Stimulated activated CD4-positive, alpha-beta T cell treated with anti-CD3 and anti-CD28 coated beads, Interleukin-12 subunit alpha, Interleukin-12 subunit beta, amount 100 ng/mL, for 24 hours (primary cell): ENCODE measurements around the gene FAM120B.

Source experiments
- DNase-seq, 2 experiments: peaks; one replicate each; pipeline ENCODE4 v3.0.0-alpha.2; 2020; ENCODE audit warnings: low read depth in 2 of 2

The FAM120B gene

GRCh38 chr6:170358496-170358895 lies 51.9 kb downstream of the FAM120B start:
- DNase-seq: no peak

GRCh38 chr6:170360476-170360875 lies 53.9 kb downstream of the FAM120B start:
- DNase-seq: no peak

- DNase-seq: no peak
Observed at GRCh38 chr6:170361335-170361734, 54.8 kb downstream of the FAM120B start.

GRCh38 chr6:170362121-170362520 lies 55.6 kb downstream of the FAM120B start:
- DNase-seq: no peak

- no peak for DNase-seq
Observed at GRCh38 chr6:170363255-170363654, 56.7 kb downstream of the FAM120B start.

GRCh38 chr6:170365121-170365520 lies 58.6 kb downstream of the FAM120B start:
- DNase-seq: no peak

- no peak for DNase-seq
Observed at GRCh38 chr6:170365593-170365992, 59.0 kb downstream of the FAM120B start.

- DNase-seq: no peak
Observed at GRCh38 chr6:170366248-170366960, 59.8 kb downstream of the FAM120B start.

GRCh38 chr6:170367241-170367640 lies 60.7 kb downstream of the FAM120B start:
- no peak for DNase-seq

- DNase-seq: no peak
Observed at GRCh38 chr6:170368544-170368943, 62.0 kb downstream of the FAM120B start.

- no peak for DNase-seq
Observed at GRCh38 chr6:170369403-170369802, 62.8 kb downstream of the FAM120B start.

- DNase-seq: no peak
Observed at GRCh38 chr6:170370416-170370815, 63.9 kb downstream of the FAM120B start.

- no peak for DNase-seq
Observed at GRCh38 chr6:170371080-170371479, 64.5 kb downstream of the FAM120B start.

- DNase-seq: no peak
Observed at GRCh38 chr6:170371588-170371987, 65.0 kb downstream of the FAM120B start.

GRCh38 chr6:170372380-170373325 lies 66.1 kb downstream of the FAM120B start:
- no peak for DNase-seq

- no peak for DNase-seq
Observed at GRCh38 chr6:170374571-170375444, 68.2 kb downstream of the FAM120B start.

- DNase-seq: no peak
Observed at GRCh38 chr6:170375661-170376060, 69.1 kb downstream of the FAM120B start.

GRCh38 chr6:170376386-170377043 lies 70.0 kb downstream of the FAM120B start:
- DNase-seq: no peak

GRCh38 chr6:170378502-170378901 lies 71.9 kb downstream of the FAM120B start:
- no peak for DNase-seq

- no peak for DNase-seq
Observed at GRCh38 chr6:170381562-170381961, 75.0 kb downstream of the FAM120B start.

- DNase-seq: no peak
Observed at GRCh38 chr6:170383466-170384035, 77.0 kb downstream of the FAM120B start.
